Measurements from ENCODE around the gene TTN.

- no peak for TF ChIP-seq CTCF (IDR thresholded peaks at IDR 0.05)
- no peak for TF ChIP-seq POLR2A (IDR thresholded peaks at IDR 0.05)
Measured at GRCh38 chr2:178615969-178616368, 191.3 kb downstream of the TTN start.
